Measurements from ENCODE around the gene NCBP1.

DNA sequence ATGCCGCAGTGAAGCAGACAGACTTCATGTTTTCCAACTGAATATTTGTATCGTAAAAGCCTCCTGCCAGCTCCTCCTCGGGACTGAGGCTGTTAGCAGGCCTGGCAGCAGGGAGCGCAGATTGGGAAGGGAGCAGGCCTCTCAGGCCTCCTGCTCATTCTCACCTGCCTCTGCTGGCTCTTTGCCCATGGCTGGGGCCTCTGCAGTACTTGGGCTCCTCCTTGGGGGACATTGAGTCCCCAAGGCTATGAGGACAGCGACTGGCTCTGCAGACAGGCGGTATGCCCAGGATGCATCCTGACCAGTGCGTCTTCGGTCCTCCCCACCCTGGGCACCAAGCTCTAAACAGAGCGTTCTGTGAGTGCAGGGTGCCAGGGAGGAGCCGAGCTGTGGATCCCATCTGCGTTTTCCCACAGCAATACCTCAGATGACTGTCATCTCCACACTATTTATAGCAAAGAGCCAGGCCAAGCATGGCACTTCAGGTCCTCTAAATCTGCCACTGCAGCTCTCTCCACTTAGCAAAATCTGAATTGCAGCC is 39.2 kb upstream of the NCBP1 start:
- TF ChIP-seq, protein P1, sequence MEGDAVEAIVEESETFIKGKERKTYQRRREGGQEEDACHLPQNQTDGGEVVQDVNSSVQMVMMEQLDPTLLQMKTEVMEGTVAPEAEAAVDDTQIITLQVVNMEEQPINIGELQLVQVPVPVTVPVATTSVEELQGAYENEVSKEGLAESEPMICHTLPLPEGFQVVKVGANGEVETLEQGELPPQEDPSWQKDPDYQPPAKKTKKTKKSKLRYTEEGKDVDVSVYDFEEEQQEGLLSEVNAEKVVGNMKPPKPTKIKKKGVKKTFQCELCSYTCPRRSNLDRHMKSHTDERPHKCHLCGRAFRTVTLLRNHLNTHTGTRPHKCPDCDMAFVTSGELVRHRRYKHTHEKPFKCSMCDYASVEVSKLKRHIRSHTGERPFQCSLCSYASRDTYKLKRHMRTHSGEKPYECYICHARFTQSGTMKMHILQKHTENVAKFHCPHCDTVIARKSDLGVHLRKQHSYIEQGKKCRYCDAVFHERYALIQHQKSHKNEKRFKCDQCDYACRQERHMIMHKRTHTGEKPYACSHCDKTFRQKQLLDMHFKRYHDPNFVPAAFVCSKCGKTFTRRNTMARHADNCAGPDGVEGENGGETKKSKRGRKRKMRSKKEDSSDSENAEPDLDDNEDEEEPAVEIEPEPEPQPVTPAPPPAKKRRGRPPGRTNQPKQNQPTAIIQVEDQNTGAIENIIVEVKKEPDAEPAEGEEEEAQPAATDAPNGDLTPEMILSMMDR (IDR thresholded peaks at IDR 0.05; ENCODE audit: poor library complexity) = no peak
- no peak for TF ChIP-seq EZH2phosphoT487 (IDR thresholded peaks at IDR 0.05; ENCODE audit: low read depth, severe bottlenecking, unreplicated experiment)
- TF ChIP-seq EZH2 (IDR thresholded peaks at IDR 0.05; ENCODE audit: borderline replicate concordance) = no peak

Data from hepatocyte (in vitro differentiated cells).